Ovary (tissue), 9 donors: ENCODE data around the gene ANG. TPM values are rescaled to one million over a fixed set of nuclear protein-coding genes. Genes with fewer than 3 reads are reported as not detected.
"Not testable (repeated sequence)": the region's sequence is repeated elsewhere in the genome, so short reads cannot be mapped to it uniquely, and the experiment has no call there.

Source experiments
- DNase-seq, 5 donors: peaks; one replicate each; pipeline ENCODE4 v3.0.0-alpha.2; 2019 to 2020
- H3K27ac ChIP-seq, 2 donors: fragments of 200-600 bp; one replicate each; pipeline versions ENCODE4 v1.5.1 to v1.8.0; 2019 to 2022
- H3K27me3 ChIP-seq: fragments of 200-600 bp; one replicate; pipeline ENCODE4 v1.8.0; 2022
- H3K36me3 ChIP-seq: fragments of 200-600 bp; sonication (generic); one replicate; pipeline ENCODE4 v1.5.1; 2019
- H3K4me1 ChIP-seq: one replicate; pipeline ENCODE4 v1.8.1; 2013; ENCODE audit warnings: mild to moderate bottlenecking, moderate library complexity; ENCODE audit not compliant: insufficient read depth
- H3K4me3 ChIP-seq: fragments of 200-600 bp; sonication (generic); one replicate; pipeline ENCODE4 v1.5.1; 2017
- H3K9me3 ChIP-seq, 2 donors: fragments of 200-600 bp in 1 of 2; sonication (generic) in 1 of 2; one replicate each; pipeline versions ENCODE4 v1.5.1 to v1.8.1; 2013 to 2019; ENCODE audit warnings: mild to moderate bottlenecking in 1 of 2, moderate library complexity in 1 of 2
- EP300 ChIP-seq: sonication (generic); formaldehyde crosslinking; IDR thresholded peaks from one replicate; pipeline ENCODE4 v1.6.1; 2017; ENCODE audit warnings: antibody characterized with exemption
- POLR2A ChIP-seq: fragments of 450-650 bp; IDR thresholded peaks from one replicate; pipeline ENCODE4 v1.6.1; 2017; ENCODE audit warnings: antibody characterized with exemption, mild to moderate bottlenecking, moderate library complexity
- WGBS, 3 donors: extraction: QIAGEN DNeasy Blood & Tissue Kit in 1 of 3; methylation state at CpG; one replicate each; pipeline versions ENCODE4 v1.1.5 to v1.1.7; 2013 to 2017; 5-methylcytosine and 5-hydroxymethylcytosine counted together
- intact Hi-C, 4 donors: fragments of 100-400 bp; cut with DNase I; formaldehyde crosslinking; loops; one replicate each; pipeline versions ENCODE4 v1.11.0 to v1.15.1; 2022 to 2023
- polyA plus RNA-seq, 2 donors: library from polyadenylated mRNA; stranded (reverse); fragments of 200-250 nt in 1 of 2; fragments of 350-450 nt in 1 of 2; fragmentation: Illumina TruSeq in 1 of 2; extraction: RNeasy Lipid Tissue Mini Kit (QIAGEN cat#74804) in 1 of 2; gene quantifications; one replicate each; pipeline ENCODE4 v1.2.3, GENCODE V29; 2013 to 2014
- total RNA-seq, 7 donors: library from RNA; depleted of rRNA in 2 of 7; stranded (reverse); fragments of >200 nt in 2 of 7; fragmentation: NEBNext Ultra II Directional in 3 of 7; extraction: Animal tissue kit (Norgen Biotek cat#: 25700) in 3 of 7; gene quantifications; one replicate each; pipeline versions ENCODE4 v1.1.0 to v1.2.4, GENCODE V29; 2016 to 2023
- TF ChIP-seq, protein P1 (sequence below), 3 donors: fragments of 450-650 bp in 2 of 3; fragments of 200-600 bp in 1 of 3; IDR thresholded peaks; one replicate each; pipeline versions ENCODE4 v1.5.1 to v1.8.0; 2016 to 2022; ENCODE audit warnings: antibody characterized with exemption in 3 of 3, mild to moderate bottlenecking in 1 of 3
- donor health status: DM: no; HTN: no; CAD: no; lungs with moderate emphysema.
- donor health status: DM: no; HTN: no; CAD: no.
- donor health status: Bipolar disorder and iron deficiency.
- donor health status: DM: yes; HTN: yes; CAD: no.
- donor health status: DM: no; HTN: no; CAD: no.
- donor health status: DM: yes; HTN: yes; CAD: no.

The ANG gene
- total and polyA plus RNA-seq, 9 donors, result 13.2 to 80.5 (median 39.4) TPM

DNA sequence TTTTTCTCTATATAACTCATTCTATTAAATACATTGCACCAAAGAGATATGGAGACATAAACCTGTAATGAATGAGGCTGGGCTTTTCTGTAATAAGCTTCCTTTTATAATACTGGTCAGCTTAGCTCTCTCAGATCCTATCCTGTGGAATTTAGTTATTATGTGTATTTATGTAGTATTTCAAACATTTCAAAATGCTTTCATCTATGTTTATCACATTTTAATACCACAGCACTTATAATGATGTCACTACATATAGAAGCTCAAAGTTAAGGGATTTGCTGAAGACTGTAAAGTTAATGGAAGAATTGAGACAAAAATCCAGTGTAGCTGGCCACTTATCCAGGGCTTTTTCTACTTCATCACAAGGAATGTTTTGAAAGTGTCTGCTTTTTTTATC is 11.4 kb downstream of the ANG start:
- Histone ChIP-seq H3K36me3 (no peaks in the 10 kb centered on the region), H3K4me1 (no peaks in the 10 kb centered on the region), H3K27me3 (no peaks in the 10 kb centered on the region), H3K9me3 (no peaks in the 10 kb centered on the region), H3K27ac (no peak overlapping the region), H3K4me3 (no peak overlapping the region)
- intact Hi-C loops, result loop anchor here in 1 of 4 donors (10.0 kb wide), 1 partner anchor 155 kb away; no protein-coding TSS in a partner anchor
- TF ChIP-seq, protein P1, sequence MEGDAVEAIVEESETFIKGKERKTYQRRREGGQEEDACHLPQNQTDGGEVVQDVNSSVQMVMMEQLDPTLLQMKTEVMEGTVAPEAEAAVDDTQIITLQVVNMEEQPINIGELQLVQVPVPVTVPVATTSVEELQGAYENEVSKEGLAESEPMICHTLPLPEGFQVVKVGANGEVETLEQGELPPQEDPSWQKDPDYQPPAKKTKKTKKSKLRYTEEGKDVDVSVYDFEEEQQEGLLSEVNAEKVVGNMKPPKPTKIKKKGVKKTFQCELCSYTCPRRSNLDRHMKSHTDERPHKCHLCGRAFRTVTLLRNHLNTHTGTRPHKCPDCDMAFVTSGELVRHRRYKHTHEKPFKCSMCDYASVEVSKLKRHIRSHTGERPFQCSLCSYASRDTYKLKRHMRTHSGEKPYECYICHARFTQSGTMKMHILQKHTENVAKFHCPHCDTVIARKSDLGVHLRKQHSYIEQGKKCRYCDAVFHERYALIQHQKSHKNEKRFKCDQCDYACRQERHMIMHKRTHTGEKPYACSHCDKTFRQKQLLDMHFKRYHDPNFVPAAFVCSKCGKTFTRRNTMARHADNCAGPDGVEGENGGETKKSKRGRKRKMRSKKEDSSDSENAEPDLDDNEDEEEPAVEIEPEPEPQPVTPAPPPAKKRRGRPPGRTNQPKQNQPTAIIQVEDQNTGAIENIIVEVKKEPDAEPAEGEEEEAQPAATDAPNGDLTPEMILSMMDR (IDR thresholded peaks at IDR 0.05), result no peak
- TF ChIP-seq POLR2A, result no peak
- DNase-seq, result no peak

DNA sequence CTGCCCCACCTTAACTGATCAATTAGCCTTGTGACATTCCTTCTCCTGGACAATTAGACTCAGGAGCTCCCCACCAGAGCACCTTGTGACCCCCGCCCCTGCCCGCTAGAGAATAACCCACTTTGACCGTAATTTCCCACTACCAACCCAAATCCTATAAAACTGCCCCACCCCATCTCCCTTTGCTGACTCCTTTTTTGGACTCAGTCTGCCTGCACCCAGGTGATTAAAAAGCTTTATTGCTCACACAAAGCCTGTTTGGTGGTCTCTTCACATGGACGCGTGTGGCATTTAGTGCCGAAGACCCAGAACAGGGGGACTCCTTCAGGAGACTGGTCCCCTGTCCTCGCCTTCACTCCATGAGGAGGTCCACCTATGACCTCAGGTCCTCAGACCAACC is 12.4 kb downstream of the ANG start:
- H3K4me3 ChIP-seq, H3K36me3 ChIP-seq, H3K9me3 ChIP-seq, H3K4me1 ChIP-seq, H3K27ac ChIP-seq, H3K27me3 ChIP-seq, DNase-seq, intact Hi-C loops: not testable (repeated sequence)
- 96 to 98% (median 96%) methylated on average over 7 of the region's 7 CpGs for WGBS, 3 donors

DNA sequence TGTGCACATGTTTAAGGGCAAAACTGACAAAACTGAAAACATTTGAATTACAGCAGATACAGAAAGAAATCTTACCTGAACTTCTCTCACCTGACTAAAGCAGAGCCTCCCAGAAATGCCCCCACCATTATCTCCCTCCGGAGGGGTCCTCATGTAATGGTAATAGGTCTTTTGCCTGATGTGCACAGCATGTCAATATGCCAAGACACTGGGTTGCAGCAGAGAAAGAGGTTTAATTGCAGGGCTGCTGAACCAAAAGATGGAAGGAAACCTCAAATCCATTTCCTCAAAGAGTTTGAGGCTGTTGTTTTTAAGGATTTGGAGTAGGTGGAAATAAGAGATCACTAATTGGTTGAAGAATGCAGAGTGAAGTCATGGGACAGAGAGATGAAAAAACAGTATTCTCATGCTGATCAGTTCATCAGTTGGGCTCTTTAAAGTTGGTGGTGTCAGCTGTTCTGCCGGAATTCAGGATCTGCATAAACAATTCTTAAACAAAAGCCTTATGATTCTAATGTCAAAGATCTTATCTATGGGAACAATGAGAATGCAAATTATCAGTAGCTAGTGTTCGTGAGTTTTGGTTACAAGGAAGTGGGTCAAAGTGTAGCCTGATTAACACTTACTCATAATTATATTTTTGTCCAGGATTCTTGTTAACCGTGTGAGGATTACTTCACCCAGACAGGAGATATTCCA is 18.2 kb downstream of the ANG start:
- 27 to 33% (median 30%) methylated on average over 4 of the region's 4 CpGs for WGBS, 3 donors
- no peak for DNase-seq

DNA sequence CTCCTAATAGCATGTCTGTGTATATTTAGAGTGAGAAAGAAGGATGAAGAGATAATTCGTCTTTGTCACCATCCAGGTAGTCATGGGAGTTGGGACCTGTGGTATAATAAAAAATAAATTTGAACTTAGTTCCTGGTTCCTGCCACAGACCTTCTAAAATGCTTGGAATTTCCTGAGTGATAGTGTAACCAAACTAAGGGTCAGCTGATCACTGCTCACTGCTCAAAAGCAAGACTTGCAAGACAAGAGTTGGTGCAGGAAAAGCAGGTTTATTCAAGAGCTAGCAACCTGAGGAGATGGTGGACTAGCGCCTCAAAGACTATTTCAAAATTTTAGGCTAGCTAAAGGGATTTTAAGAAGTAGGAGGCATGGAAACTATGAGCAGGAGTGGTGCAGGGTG is 19.1 kb downstream of the ANG start:
- H3K36me3 ChIP-seq, result no peaks in the 10 kb centered on the region
- DNase-seq, result no peak
- WGBS, 3 donors, result 62 to 80% (median 69%) methylated on average over 2 of the region's 2 CpGs
- no peak for TF ChIP-seq EP300
- no peak for TF ChIP-seq POLR2A
- TF ChIP-seq, protein P1 (IDR thresholded peaks at IDR 0.05), result no peak
- H3K27ac ChIP-seq, result no peak overlapping the region
- no peaks in the 10 kb centered on the region for H3K4me1 ChIP-seq
- no peak overlapping the region for H3K4me3 ChIP-seq
- H3K9me3 ChIP-seq, result no peaks in the 10 kb centered on the region
- H3K27me3 ChIP-seq, result no peaks in the 10 kb centered on the region
- intact Hi-C loops, result no loop called here

More for the DNA sequence above, 18.2 kb downstream of the ANG start:
- intact Hi-C loops, result no loop called here
- Histone ChIP-seq H3K4me3 (no peak overlapping the region), H3K36me3 (no peaks in the 10 kb centered on the region), H3K9me3 (no peaks in the 10 kb centered on the region), H3K27ac (no peak overlapping the region), H3K4me1 (no peaks in the 10 kb centered on the region), H3K27me3 (no peaks in the 10 kb centered on the region)
- TF ChIP-seq, protein P1 (IDR thresholded peaks at IDR 0.05), result no peak
- no peak for TF ChIP-seq POLR2A
- TF ChIP-seq EP300, result no peak

DNA sequence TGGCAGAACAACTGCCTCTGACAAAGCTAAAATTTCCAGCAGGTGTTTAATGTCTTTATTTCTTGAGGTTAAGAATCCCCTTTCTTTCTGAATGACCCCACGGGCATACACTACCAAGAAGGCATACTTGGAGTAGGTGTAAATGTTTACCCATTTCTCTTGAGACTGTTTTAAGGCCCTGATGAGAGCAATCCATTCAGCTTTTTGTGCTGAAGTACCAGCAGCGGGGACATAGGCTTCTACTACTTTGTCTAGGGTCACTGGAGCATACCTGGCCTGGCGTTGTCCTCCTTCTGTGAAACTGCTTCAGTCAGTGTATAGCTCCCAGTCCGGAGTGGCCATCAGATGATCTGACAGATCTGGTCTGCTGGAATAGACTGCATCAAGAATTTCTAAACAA is 22.7 kb downstream of the ANG start:
- no peak for DNase-seq
- Histone ChIP-seq H3K27ac (no peak overlapping the region), H3K9me3 (no peaks in the 10 kb centered on the region), H3K4me1 (no peaks in the 10 kb centered on the region), H3K36me3 (no peaks in the 10 kb centered on the region), H3K4me3 (no peak overlapping the region), H3K27me3 (no peaks in the 10 kb centered on the region)
- WGBS, 3 donors, result 65 to 90% (median 80%) methylated on average over 4 of the region's 4 CpGs
- intact Hi-C loops, result loop anchor here in 1 of 4 donors (10.0 kb wide), 1 partner anchor 144 kb away; no protein-coding TSS in a partner anchor
- TF ChIP-seq, protein P1 (IDR thresholded peaks at IDR 0.05), result no peak
- no peak for TF ChIP-seq EP300
- TF ChIP-seq POLR2A, result no peak
